ENCODE measurements around the gene FXR1.
"Not testable (repeated sequence)": the region's sequence is repeated elsewhere in the genome, so short reads cannot be mapped to it uniquely, and the experiment has no call there.

DNA sequence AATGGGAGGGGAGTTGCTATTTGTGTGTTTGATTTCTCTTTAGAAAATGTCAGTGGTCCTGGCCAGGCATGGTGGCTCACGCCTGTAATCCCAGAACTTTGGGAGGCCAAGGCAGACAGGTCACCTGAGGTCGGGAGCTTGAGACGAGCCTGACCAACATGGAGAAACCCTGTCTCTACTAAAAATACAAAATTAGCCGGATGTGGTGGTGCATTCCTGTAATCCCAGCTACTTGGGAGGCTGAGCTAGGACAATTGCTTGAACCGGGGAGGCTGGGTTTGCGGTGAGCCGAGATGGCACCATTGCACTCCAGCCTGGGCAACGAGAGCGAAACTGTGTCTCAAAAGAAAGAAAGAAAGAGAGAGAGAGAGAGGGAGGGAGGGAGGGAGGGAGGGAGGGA, 40.0 kb upstream of the FXR1 start:
- TF ChIP-seq CTCF (conservative IDR thresholded peaks at IDR 0.05; ENCODE audit: low read depth, low read length); EZH2 (IDR thresholded peaks at IDR 0.05; ENCODE audit: borderline replicate concordance, low read depth, low read length, poor library complexity, severe bottlenecking): not testable (repeated sequence)

Measured in A673 (cell line).